Stimulated activated CD8-positive, alpha-beta memory T cell treated with anti-CD3 and anti-CD28 coated beads, Interleukin-7, amount 100 ng/mL, for 24 hours (primary cell): ENCODE measurements around the gene ADCK1.
"Not testable (repeated sequence)": the region's sequence is repeated elsewhere in the genome, so short reads cannot be mapped to it uniquely, and the experiment has no call there.

Experiments
- DNase-seq: peaks from one replicate; pipeline ENCODE4 v3.0.0-alpha.2; 2020; ENCODE audit warnings: low read depth

Gene ADCK1

DNA sequence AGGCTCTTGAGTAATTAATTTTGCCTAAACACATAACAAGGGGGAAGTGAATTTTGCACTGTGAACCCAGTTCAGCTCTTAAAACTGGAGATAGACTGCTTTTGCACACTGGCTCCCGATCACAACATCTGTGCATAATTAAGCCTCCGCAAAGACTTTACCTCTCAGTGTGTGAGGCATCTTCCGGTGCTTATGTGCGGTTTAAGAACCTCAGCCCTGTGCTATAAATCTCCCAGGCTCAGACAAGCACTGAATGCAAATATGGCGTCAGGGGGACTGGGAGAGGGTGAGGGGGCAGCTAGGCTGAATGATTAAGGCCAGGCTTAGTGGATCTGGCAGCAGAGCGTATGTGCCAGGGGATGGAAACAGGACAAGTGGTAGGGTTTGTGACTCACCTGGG, 103.3 kb downstream of the ADCK1 start:
- no peak for DNase-seq

DNA sequence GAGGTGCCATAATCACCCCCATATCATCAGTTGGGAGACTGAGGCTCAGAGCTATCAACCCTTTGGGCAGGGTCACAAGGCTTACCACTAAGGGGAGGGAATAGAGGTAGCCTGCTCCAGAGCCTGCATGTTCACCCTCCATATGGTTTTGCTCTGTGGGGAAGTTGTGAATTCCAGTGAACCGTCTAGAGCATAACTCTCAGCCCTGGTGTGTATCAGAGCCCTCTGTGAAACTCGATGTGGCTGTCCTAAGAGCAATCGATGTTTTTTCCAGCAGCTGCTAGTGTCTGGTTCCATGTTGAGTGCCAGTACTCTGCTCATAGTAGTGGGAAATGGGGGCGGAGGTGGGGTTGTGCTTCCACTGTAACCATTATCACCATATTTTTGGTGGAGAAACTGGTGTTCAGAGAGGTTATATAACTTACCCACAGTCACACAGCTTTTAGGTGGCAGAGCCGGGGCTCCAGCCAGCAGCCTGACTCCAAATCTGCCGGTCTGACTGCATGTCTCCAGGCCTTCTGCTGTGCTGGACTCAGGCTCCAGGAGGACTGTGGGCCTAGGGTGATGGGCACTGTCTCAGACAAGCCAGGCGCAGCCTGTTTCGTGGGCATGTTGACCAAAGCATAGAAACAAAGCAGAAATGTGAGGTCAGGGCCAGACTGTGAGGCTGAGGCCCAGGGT, 104.2 kb downstream of the ADCK1 start:
- no peak for DNase-seq

DNA sequence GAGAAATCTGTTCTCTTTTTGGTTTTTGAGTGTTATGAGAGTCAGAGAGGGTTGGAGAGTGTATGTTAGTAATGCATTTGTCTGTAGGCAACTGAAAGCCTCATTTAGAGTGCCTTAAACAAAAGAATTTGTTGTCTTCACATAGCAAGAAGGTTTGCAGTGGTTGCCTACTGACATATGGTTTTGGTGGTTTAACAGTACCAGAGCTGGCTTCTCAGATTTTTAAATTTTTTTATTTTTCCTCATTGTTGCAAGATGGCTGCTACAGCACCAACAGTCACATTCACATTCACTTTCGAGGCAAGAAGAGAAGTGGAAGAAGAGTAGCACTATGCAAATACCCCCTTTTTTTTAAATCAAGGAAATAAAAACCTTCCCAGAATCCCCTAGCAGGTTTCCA, 106.5 kb downstream of the ADCK1 start:
- DNase-seq: no peak

DNA sequence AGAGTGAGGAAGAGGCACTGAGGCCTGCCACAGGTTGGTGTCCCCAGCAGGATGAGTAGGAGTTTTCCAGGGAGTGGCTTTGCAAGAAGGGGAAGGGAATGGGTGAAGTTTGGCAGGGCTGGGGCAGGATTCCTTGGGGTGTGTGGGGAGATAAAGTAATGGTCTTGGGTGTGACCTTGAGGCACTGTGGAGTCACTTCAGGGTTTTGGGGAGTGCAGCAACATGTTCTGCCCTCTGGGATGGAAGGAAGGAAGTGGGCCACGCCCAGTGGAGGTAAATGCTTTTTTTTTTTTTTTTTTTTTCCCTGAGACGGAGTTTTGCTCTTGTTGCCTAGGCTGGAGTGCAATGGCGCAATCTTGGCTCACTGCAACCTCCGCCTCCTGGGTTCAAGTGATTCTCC, 108.9 kb downstream of the ADCK1 start:
- no peak for DNase-seq

DNA sequence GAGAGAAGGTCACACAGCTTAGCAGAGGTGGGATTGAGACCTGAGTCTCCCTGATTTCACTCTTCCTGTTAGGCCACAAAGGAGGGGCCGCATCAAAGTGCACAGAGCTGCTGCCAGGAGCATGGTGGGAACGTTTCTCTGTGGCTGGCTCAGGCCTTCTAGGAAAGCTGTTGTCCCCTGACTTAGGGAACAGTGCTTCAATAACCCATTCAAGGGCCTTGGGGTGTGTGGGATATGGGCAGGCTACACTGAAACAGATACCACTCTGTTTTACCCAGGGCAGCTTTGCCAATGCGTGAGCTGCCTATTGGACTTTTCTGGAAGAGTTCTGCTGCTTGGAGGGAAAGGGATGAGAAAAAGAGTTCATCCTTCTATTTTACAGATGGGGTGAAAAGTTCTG, 110.0 kb downstream of the ADCK1 start:
- DNase-seq: no peak

DNA sequence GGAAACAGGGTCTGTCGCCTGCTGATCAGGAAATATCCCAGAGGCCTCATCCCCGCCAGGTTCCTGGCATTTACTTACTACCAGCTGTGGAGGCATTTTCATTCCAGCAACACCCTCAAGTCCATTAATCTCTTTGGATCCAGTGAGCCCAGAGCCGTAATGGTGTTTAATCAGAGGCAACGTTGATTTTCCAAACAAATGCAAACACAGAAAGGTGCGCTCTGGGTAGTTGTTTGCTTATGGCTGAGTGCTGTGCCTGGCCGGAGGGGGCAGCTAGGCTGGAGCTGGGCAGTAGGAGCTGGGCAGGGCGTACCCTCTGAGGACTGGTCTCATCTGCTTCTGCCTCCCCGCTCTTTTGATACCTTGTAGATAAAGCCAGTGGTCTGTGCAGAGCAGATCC, 110.6 kb downstream of the ADCK1 start:
- DNase-seq: no peak

DNA sequence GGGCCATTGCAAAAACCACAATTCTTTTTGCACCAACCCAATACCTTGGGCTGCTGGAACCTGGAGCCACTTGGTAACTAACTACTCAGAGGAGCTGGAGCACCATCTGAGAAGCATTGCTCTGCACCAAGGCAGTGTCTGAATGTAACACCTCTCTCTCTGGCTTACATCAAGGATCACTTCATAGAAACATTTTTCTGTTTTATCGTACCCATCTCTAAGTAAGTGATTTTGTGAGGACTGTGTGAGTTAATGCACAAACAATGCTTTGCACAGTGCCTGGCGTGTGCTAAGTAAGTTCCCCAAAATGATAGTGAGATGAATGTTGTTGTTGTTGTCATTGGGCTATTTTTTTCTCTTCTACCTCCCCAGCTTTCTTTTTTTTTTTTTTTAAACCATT, 111.4 kb downstream of the ADCK1 start:
- no peak for DNase-seq

DNA sequence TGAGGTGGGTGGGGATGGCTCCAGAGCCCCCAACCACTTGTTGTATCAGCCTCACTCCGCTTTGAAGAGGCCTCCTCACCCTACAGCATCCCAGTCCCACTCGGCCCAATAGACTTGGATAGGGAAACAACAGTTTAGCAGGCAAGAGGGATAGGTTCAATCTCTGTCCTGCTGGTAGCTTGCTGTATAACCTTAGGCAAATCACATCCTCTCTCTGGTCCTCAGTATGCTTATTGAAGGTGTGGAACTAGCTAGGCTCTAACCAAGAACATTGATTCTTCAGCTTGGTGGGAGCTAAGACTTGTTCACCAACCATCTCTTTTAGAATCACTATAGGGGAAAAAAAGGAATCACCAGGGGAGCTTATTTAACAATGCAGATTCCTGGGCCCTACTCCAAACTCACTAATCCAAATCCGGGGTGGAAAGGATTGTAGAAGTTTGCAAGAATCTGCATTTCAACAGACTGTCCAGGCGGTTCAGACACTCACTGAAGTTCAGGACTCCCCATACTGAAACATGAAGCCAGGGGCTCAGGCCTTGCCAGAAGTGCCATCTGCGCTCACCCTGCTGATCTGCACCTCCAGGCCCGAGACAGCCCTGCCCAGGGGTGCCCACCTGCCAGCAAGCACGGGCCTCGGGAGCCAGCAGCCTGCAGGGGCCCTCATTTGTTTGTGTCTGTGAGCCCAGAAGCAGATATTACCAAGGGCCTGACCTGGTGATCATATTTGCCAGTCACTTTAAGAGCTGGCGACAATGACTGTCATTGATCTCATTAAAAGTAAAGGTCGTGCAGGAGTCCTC, 113.0 kb downstream of the ADCK1 start:
- DNase-seq: no peak

DNA sequence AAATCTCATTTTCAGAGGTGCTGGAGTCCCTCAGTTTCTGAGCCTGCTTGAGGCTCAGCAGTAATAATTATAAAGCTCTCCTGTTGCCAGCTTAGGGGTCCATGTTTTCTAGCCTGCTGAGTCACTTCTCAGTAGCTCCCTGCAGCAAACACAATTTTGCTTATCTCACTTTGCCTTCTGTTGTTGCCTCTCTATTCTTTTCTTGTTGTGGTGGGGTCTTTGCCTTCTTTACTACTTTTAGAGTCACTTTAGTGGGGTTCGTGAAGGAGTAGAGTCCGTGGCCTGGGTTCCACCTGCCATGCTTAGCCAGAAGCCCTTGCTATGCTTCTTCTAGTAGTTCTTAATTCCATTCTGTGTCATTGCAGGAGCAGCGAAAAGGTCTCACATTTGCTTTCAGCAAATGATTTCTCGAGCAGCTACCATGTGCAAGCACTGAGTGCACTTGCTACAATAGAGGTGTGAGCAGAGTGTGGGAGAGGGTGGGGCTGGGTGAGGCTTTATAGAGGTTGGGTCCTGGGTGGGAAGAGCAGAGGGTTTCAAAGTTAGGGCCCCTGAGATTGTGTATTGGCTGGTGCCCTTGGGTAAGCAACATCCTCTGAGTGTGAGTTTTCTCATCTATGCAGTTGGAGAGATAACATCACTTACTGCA, 114.3 kb downstream of the ADCK1 start:
- DNase-seq: no peak

DNA sequence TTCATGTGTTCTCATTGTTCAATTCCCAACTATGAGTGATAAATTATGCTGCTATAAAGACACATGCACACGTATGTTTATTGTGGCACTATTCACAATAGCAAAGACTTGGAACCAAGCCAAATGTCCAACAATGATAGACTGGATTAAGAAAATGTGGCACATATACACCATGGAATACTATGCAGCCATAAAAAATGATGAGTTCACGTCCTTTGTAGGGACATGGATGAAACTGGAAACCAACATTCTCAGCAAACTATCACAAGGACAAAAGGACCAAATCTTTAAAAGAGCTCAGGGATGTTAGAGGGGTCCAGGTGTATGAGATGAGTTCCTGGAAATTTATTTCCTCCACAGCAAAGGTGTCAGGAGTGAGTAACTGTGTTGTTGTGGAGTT, 115.5 kb downstream of the ADCK1 start:
- DNase-seq: not testable (repeated sequence)

DNA sequence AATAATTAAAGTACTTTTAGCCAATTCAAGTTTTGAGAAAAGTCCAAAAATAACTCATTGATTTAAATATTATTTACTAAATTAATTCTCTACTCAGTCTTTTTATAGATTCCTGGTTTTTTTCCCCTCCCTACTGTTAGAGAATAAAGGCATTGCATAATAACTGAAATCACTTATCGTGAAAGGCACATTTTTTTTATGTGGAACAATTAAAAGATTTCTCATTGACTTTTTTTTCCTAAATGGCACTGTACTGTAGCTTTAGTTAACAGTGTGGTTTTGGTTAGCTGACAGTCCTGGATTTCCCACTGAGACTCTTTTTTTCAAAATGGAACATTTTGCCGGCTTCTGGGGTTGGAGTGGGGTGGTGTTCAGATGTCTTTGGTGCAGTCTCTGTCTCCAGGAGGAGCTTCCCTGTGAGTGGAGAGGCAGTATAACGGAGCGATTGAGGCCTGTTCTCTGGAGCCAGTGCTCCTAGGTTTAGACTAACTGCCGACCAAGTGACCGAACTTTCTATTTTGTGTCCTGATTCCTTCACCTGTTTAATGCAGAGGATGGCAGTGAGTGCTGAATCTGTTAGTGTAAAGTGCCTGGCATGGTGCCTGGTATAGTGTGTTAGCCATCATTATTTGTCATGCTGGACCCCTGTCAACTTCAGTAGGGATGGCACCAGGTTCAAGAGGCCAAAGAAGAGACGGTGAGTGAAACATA, 117.7 kb downstream of the ADCK1 start:
- no peak for DNase-seq

DNA sequence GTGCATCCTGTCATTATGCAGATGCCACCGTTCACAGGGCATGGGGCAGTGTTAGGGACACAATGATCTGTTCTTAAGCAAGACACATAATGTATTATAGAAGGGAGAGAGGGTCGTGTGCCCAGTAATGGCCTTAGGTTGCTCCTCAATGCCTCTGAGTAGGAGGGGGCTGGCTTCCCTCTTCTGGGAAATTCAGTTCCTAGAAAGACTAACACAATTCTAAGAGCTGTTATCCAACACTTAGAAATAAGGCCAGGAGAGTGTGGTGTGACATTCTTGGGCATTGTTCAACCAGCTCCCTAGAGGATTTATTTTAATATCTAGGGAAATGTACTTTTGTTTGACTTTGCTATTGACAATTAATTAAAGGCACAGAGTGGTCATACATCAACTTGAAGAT, 118.5 kb downstream of the ADCK1 start:
- DNase-seq: no peak

DNA sequence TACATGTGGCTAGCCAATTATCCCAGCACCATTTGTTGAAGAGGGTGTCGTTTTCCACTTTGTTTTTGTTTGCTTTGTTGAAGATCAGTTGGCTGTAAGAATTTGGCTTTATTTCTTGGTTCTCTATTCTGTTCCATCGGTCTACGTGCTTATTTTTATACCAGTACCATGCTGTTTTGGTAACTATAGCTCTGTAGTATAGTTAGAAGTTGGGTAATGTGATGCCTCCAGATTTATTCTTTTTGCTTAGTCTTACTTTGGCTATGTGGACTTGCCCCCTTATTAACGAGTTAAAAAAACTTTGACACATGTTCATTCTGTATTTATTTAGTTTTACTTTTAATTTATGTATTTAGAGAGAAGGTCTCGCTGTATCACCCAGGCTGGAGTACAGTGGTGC, 120.4 kb downstream of the ADCK1 start:
- no peak for DNase-seq

DNA sequence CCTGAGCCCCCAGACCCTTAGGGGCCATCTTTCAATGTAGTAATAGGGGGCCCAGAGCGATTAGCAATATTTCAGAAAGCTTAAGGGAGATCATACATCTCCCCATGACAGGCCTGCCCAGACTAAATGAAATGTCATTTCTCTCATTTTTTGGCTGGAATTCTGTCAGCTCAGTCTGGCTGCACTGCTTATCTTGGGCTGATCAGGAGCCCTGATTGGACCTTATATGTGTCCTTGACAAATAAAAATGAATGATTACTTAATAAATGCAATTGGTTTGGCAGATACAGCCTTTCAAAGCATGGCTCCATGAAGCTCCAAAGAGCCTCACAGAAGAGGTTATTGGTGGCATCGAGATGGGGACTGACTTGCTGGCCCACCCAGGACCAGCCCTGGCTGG, 121.9 kb downstream of the ADCK1 start:
- DNase-seq: no peak

DNA sequence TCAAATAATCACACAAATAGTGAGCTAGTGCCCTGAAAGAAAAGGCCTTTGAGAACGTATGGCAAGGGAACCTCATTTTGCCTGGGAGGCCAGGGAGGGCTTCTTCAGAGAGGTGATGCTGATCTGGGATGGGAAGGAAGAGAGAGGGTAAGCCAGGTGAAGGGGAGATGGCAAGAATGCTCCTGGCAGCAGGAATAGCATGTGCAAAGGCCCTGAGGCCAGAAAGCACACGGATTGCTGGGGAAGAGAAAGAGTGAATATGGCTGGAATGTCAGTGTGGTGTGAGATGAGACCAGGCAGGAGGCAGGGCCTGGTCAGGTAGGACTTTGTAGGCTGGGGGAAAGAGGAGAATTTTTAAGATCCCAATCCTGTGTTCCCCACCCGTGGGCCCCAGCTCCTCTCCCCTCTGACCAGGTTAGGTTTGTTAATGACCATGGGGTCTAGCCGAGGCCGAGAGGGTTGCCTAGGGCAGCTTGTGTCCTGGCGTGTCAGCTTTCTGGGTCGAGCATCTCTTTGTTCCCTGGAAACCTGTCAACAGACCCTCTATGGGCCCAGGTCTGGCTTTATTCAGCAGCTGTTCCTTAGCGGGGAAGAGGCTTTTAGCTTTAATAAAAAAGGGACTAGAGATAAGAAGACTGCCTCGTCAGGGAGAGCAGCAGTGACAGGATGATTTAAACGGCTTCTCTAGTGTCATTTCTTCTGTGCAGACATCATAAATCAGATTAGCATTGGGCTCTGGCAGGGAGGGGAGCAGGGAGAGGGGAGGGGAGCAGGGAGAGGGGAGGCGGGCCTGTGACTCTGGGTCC, 123.4 kb downstream of the ADCK1 start:
- no peak for DNase-seq

DNA sequence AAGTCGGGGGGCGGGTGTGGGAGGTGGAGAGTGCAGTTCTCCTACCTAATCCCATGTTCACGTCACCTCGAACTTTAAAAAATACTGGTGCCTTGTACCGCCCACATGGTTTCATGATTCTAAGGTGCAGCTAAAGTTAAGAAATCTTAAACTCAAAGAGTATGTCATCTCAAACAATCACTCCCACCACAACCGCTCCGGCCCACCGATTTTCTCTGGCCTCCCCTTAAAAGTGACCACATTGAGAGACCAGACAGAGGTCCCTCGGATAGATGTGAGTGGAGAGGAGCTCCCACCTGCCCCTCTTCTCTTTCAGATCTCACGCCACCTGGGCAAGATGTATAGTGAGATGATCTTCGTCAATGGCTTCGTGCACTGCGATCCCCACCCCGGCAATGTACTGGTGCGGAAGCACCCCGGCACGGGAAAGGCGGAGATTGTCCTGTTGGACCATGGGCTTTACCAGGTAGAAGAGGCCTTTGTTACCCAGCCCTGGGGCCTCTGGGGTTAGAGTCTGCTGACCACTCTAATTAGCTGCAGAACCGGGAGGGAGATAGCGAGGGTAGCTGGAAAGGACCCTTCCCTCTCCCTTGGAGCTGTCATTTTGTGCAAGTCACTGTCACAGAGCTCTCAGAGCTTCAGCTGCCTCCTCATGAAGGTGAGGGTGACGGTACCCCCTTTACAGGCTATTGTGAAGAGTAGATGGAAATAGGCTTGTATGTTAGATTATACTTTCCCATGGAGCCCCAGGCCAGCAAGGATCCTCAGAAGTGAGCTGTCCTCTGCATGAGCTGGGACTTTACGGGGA, 124.4 kb downstream of the ADCK1 start:
- no peak for DNase-seq

DNA sequence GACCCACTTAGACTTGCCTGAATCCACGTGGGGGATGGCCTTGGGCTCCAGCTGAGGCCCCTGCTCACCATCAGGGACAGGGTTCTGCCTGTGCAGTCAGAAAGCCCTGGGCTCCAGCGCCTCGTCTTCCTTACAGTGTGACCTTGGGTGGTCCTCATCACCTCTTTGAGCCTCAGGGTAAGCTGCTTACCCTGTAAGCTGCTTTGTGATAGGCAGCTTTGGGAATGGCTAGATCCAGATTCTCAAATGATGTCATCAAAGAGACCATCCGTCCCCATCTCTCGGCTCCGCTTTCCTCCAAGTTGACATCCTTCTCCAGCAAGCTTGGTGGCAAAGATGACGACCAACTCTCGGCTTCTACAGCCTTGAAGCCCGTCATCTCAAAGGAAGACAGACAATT, 127.0 kb downstream of the ADCK1 start:
- no peak for DNase-seq

DNA sequence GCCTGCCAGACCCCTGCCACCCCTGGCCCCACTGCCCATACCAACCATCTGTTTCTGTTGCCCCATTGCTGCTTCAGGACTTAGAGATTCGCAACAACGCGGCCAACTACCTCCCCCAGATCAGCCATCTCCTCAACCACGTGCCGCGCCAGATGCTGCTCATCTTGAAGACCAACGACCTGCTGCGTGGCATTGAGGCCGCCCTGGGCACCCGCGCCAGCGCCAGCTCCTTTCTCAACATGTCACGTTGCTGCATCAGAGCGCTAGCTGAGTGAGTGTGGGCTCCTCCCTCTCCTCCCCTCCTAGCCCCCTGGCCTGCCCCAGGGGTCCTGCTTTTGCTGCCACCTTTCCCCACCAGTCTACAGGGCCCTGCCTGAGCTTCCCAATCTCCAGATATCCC, 131.5 kb downstream of the ADCK1 start:
- no peak for DNase-seq

DNA sequence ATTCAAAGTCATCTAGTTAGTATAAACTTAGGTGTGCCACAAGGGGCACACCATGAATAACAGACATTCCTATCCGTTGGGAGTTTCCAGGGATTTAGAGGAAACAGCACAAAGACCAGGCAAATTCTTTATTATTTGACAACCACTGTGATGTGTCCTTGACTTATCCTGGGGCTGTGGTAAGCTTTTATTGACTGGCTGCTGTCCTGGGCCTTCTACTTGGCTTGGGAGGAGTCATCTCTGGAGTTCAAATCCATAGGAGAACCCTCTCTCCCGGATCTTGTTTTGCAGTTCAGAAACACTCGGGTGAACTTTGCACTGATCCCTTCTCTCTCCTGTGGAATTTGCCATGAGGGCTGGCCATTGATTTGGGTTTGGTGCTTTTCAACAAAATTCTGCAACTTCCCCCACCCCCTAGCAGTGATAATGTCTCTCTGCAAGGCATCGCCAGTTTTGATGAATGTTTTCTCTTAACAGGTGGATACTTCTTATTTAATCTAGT, 136.3 kb downstream of the ADCK1 start:
- DNase-seq: no peak

DNA sequence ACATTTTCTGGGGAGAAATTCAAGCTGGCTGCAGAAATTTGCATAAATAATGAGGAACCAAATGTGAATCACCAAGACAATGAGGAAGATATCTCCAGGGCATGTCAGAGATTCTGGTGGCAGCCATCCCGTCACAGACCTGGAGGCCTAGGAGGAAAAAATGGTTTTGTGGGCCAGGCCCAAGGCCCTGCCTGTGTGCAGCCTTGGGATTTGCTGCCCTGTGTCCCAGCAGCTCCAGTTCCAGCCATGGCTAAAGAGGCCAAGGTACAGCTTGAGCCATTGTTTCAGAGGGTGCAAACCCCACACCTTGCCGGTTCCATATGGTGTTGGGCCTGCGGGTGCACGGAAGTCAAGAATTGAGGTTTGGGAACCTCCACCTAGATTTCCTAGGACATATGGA, 147.5 kb downstream of the ADCK1 start:
- DNase-seq: no peak
